Hypothalamus (tissue), 51 donors: ENCODE measurements around the gene TUT4.
A peak's percentile ranks its signal among the peaks of the same experiment; 100 is the strongest.

Experiments used
- DNase-seq, 51 donors: peaks; one replicate each; lab custom pipeline; 2025; lab: John Stamatoyannopoulos, UW

The TUT4 gene, protein sequence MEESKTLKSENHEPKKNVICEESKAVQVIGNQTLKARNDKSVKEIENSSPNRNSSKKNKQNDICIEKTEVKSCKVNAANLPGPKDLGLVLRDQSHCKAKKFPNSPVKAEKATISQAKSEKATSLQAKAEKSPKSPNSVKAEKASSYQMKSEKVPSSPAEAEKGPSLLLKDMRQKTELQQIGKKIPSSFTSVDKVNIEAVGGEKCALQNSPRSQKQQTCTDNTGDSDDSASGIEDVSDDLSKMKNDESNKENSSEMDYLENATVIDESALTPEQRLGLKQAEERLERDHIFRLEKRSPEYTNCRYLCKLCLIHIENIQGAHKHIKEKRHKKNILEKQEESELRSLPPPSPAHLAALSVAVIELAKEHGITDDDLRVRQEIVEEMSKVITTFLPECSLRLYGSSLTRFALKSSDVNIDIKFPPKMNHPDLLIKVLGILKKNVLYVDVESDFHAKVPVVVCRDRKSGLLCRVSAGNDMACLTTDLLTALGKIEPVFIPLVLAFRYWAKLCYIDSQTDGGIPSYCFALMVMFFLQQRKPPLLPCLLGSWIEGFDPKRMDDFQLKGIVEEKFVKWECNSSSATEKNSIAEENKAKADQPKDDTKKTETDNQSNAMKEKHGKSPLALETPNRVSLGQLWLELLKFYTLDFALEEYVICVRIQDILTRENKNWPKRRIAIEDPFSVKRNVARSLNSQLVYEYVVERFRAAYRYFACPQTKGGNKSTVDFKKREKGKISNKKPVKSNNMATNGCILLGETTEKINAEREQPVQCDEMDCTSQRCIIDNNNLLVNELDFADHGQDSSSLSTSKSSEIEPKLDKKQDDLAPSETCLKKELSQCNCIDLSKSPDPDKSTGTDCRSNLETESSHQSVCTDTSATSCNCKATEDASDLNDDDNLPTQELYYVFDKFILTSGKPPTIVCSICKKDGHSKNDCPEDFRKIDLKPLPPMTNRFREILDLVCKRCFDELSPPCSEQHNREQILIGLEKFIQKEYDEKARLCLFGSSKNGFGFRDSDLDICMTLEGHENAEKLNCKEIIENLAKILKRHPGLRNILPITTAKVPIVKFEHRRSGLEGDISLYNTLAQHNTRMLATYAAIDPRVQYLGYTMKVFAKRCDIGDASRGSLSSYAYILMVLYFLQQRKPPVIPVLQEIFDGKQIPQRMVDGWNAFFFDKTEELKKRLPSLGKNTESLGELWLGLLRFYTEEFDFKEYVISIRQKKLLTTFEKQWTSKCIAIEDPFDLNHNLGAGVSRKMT (N-terminal part only)

DNA sequence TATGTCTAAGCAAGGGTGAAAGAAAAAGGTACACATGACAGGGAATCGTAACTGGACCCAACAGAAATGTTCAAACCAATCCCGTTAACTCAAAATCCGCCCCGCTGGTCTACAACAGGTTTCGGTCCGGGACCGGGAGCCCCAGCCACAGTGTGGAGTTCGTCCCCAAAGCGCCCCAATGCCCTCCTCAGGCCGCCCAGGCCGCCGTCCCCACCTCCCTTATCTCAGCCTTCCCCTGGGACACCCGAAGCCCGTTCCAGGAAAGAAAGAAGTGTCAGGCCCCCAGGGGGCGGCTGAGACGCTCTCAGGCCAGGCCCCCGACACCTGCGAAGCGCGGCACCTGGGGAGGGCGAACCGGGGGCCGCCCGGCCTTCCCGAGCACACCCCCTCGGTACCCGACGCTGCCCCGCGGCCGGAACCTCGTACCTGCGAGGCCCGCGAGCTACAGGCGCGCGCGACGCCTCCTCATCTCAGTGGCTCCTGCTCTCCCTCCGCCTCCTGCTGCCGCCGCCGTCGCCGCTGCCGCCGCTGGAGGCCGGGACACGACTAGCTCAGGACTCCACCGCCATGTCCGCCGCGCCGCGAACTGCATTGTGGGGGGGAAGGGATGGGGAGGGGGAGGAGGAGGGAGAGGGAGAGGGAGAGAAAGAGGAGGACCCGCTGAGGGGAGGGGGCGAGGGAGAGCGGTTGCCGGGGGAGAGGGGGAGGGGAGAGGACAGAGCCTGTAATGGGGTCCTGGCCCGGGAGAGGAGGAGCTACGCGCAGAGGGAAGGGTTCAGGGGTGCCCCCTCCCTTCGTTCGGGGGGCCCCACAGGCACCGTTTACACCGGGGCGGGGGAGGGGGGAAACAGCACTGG lies at the start of gene TUT4:
Gene TUT4, minus strand, starts transcription at position 588 of the 857 bp plus-strand sequence. CDS start 26,812 bp downstream, outside the sequence.
- peak; percentile 41 to 93 (median 76) for DNase-seq

DNA sequence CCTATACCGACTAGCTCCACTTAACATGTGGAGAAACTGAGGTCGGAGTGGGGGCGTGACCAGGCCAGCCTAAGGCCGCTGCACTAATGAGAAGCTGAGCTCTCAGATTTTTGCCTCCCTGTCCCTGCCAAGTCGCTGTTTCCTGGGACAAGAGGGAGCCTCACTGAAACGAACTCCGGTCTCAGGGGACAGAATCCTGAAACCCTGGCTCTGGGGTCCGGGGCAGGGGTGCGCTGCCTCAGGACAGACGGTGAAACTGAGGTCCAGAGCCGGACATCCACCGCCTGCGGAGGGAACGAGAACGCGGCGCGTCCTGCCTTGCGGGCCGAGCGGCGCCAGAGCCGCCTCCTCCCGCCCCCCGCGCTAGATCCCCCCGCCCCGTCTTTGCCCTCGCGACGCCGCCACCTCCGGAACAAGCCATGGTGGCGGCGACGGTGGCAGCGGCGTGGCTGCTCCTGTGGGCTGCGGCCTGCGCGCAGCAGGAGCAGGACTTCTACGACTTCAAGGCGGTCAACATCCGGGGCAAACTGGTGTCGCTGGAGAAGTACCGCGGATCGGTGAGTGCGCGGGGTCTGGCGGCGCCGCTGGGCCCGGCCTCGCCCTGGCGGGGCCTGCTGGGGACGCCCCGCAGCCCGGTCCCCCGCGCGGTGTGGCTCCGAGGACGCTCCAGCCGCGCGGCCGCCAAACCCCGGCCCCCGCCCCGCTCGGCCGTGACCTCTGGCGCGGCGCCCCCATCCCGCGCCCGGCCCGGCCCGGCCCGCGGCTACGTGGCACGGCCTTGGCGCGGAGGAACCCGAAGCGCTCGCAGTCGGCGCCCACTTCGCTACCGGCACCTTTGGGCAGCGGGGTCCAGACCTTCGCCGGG lies 49.3 kb upstream of the TUT4 start, which contains the start of gene GPX7:
Gene GPX7, plus strand, starts transcription at position 381 of the 865 bp plus-strand sequence. Its CDS starts 39 bp downstream, at position 420.
- peak in 40 of 51 donors; percentile 9 to 68 (median 37) for DNase-seq

GRCh38 chr1:52601519-52601918 lies 48.6 kb upstream of the TUT4 start:
- no peak for DNase-seq

DNA sequence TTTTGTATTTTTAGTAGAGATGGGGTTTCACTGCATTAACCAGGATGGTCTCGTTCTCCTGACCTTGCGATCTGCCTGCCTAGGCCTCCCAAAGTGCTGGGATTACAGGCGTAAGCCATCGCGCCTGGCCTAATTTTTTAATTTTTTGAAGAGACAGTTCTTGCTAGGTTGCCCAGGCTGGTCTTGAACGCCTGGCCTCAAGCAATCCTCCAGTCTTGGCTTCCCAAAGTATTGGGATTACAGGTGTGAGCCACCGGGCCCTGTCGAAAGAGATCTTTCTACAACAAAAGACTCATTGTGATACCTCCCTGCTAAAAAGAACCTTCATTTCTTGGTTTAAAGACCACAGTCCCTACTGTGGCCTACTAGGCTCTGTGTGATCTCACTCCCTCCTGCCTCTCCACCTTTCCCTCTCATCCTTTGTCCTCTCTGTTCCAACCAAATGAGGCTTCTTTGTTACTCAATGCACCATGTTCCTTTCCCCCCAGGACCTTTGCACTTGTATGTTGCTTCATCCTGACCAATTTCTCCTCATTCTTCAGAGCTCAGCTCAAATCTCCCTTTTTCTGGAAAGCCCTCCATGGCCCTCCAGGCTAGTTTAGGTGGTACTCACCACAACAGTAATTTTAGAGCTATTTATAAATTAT lies 47.8 kb upstream of the TUT4 start:
- DNase-seq: no peak

DNA sequence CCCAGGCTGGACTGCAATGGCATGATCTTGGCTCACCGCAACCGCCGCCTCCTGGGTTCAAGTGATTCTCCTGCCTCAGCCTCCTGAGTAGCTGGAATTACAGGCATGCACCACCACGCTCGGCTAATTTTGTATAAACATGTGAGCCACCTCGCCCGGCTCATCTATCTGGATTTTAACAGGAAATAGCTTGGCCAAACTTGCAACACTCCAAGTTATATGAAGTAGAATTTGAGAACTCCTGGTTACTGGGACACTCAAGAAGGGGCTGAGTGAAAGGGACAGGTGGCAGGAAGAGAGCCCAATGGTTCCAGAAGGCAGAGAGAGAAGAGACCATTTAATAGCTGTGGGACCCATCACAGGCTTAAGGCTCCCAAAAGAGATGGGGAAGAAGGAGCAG lies 46.3 kb upstream of the TUT4 start:
- no peak for DNase-seq

DNA sequence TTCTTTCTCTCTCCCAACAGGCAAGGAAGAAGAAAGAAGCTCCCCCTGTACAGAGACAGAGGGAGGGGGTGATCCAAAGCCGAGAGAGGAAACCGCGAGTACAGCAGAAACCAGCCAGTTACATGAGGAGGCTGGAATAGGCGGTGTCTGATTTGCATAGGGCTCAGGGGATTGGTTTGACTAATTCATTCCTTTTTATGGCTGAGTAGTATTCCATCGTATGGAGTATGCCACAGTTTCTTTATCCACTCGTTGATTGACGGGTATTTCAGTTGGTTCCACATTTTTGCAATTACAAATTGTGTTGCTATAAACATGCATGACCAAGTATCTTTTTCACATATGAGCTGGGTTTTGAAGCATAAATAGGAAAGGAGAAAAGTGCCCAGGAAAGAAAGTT lies 45.8 kb upstream of the TUT4 start:
- no peak for DNase-seq

DNA sequence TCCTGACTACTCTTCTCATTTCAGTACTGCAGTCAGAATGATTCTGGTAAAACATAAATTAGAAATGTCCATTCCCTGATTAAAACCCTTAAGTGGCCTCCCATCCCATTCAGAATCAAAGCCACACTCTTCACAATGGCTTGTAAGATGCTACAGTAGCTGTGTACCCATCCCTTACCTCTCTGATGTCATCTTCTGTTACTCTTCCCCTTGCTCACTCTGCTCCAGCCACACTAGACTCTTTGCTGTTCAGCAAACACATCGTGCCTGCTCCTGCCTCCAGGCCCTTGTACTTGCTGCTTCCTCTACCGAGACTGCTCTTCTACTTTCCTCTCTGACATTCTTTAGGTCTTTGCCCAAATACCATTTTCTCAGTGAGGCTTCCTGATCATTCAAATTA lies 45.0 kb upstream of the TUT4 start:
- DNase-seq: no peak

- no peak for DNase-seq
Observed at GRCh38 chr1:52595061-52595460, 42.2 kb upstream of the TUT4 start.

GRCh38 chr1:52593495-52593894 lies 40.6 kb upstream of the TUT4 start:
- DNase-seq: no peak

- no peak for DNase-seq
Observed at GRCh38 chr1:52592637-52593323, 39.9 kb upstream of the TUT4 start.

- peak in 3 of 51 donors; percentile 3 to 7 (median 4) for DNase-seq
Observed at GRCh38 chr1:52590266-52590665, 37.4 kb upstream of the TUT4 start.

DNA sequence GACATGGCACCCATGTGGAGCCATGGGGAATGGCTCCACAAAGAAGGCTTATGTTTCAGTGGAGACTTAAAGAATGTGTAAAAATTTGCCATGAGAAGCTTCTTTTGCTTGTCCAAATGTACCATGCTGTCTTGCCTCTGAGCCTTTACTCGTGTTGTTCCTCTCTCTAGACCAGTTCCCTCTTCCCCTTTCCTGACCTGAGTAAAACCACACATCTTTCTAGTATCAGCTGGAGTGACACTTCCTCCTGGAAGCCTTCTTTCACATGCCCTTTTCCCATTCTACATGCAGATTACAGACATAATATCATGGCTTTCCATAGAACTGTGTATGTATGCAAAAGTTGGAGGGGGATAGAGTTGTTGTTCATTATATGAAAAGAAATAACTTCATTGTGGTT lies 35.6 kb upstream of the TUT4 start:
- no peak for DNase-seq

DNA sequence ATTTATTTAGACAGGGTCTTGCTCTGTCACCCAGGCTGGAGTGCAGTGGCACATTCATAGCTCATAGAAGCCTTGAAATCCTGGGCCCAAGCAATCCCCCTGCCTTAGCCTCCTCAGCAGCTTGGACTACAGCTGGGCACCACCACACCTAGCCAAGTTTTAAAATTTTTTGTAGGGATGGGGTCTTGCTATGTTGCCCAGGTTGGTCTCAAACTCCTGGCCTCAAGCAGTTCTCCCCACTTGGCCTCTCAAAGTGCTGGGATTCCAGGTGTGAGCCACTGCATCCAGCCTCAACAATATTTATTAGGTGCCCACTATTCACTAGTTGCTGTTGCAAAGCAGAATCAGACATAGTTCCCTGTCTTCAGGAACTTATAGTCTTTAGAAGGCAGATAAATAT lies 35.1 kb upstream of the TUT4 start:
- no peak for DNase-seq

DNA sequence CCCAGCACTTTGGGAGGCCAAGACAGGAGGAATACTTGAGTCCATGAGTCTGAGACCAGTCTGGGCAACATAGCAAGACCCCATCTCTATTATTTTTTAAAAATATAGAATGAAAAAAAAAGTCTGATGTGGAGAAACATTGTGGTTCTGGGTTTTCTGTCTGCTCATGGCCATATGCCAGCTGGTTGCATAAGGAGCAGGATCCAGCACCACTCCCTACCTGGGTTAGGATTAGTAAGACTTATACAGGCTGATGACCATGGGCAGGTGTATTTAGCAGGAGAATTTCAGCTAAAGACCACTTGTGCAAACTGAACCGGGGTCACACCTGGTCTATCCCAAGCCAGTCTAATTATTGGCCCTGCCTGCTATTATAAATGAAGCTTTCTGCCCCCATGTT lies 32.6 kb upstream of the TUT4 start:
- DNase-seq: no peak

GRCh38 chr1:52582116-52582696 lies 29.3 kb upstream of the TUT4 start:
- DNase-seq: no peak

DNA sequence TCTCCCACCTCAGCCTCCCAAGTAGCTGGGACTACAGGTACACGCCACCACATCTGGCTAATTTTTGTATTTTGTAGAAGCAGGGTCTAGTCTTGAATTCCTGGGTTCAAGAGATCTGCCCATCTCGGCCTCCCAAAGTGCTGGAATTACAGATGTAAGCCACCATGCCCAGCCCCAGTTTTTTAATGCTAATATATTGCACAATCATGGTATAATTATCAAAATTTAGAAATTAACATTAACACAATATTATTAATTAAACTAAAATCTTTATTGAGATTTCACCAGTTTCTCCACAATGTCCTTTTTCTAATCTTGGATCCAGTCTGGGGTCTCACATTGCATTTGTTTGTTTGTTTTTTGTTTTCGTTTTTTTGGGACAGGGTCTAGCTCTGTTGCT lies 27.4 kb upstream of the TUT4 start:
- no peak for DNase-seq

DNA sequence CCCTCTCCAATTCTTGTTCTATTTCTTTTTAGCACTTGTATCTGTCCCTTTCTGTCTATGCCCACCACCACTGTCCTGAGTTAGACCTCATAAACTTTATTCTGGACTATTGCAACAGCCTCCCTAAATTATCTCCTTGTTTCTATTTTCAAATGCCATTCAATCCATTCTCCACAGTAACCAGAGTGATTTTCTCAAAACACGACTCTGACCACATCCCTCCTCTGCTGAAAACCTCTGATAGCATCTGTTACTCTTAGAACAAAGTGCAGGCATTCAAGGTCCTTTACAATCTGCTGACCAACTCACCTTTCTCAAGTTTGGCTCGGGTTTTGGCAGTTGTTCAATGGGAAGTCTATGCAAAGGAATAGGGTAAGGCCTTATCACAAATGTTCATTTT lies 26.5 kb upstream of the TUT4 start:
- DNase-seq: no peak
